Suppressor macrophage treated with lipopolysaccharide for 4 hours (primary cell): ENCODE data around the gene ARFIP1.

Experiments
- DNase-seq: peaks from one replicate; pipeline ENCODE4 v3.0.0-alpha.2; 2020

ARFIP1 gene

GRCh38 chr4:152942346-152942745 lies 162.6 kb downstream of the ARFIP1 start:
- DNase-seq = no peak

- no peak for DNase-seq
These were observed 163.9 kb downstream of the ARFIP1 start for GRCh38 chr4:152943672-152944071.

- no peak for DNase-seq
These were observed 165.0 kb downstream of the ARFIP1 start for GRCh38 chr4:152944666-152945320.

- DNase-seq = no peak
These were observed 165.9 kb downstream of the ARFIP1 start for GRCh38 chr4:152945639-152946038.

- DNase-seq = no peak
These were observed 166.7 kb downstream of the ARFIP1 start for GRCh38 chr4:152946446-152946845.

GRCh38 chr4:152947311-152947710 lies 167.6 kb downstream of the ARFIP1 start:
- DNase-seq = no peak

- DNase-seq = no peak
These were observed 170.2 kb downstream of the ARFIP1 start for GRCh38 chr4:152949930-152950329.

GRCh38 chr4:152950402-152951274 lies 170.9 kb downstream of the ARFIP1 start:
- DNase-seq = no peak

GRCh38 chr4:152951348-152951747 lies 171.6 kb downstream of the ARFIP1 start:
- DNase-seq = no peak

- no peak for DNase-seq
These were observed 173.8 kb downstream of the ARFIP1 start for GRCh38 chr4:152953514-152953913.

- no peak for DNase-seq
These were observed 175.0 kb downstream of the ARFIP1 start for GRCh38 chr4:152954741-152955140.

GRCh38 chr4:152956147-152956546 lies 176.4 kb downstream of the ARFIP1 start:
- DNase-seq = no peak

- no peak for DNase-seq
These were observed 177.1 kb downstream of the ARFIP1 start for GRCh38 chr4:152956650-152957436.

- DNase-seq = no peak
These were observed 177.8 kb downstream of the ARFIP1 start for GRCh38 chr4:152957437-152958171.

- DNase-seq = no peak
These were observed 179.3 kb downstream of the ARFIP1 start for GRCh38 chr4:152959080-152959479.

GRCh38 chr4:152960082-152960481 lies 180.3 kb downstream of the ARFIP1 start:
- DNase-seq = no peak

- DNase-seq = no peak
These were observed 181.4 kb downstream of the ARFIP1 start for GRCh38 chr4:152961014-152961772.

GRCh38 chr4:152961773-152962115 lies 182.0 kb downstream of the ARFIP1 start:
- no peak for DNase-seq
